Fibroblast of lung (primary cell): Measurements from ENCODE around the gene ITPKB. TPM values are rescaled to one million over a fixed set of nuclear protein-coding genes. Genes with fewer than 3 reads are reported as not detected.

Experiments used
- DNase-seq, 2 donors: peaks; one replicate each; pipeline versions ENCODE4 v3.0.0 to v3.0.0-alpha.2; 2010; ENCODE audit warnings: low read depth in 2 of 2
- H2AFZ ChIP-seq: 2 replicates; pipeline ENCODE4 v1.5.1; 2012; ENCODE audit warnings: low read length, control low read depth, inconsistent platforms
- H3K27ac ChIP-seq: 2 replicates; pipeline ENCODE4 v1.5.1; 2011; ENCODE audit warnings: low read length, control low read depth; ENCODE audit not compliant: insufficient read depth
- H3K27me3 ChIP-seq: 2 replicates; pipeline ENCODE4 v1.5.1; 2011; ENCODE audit warnings: mild to moderate bottlenecking, low read length; ENCODE audit not compliant: control insufficient read depth, insufficient read depth
- H3K36me3 ChIP-seq: 2 replicates; pipeline ENCODE4 v1.5.1; 2011; ENCODE audit warnings: low read length; ENCODE audit not compliant: control insufficient read depth, insufficient read depth
- H3K4me1 ChIP-seq: 2 replicates; pipeline ENCODE4 v1.5.1; 2011; ENCODE audit warnings: low read length; ENCODE audit not compliant: control insufficient read depth, insufficient read depth; ENCODE audit errors: extremely low read depth
- H3K4me2 ChIP-seq: 2 replicates; pipeline ENCODE4 v1.5.1; 2011; ENCODE audit warnings: low read length, control low read depth; ENCODE audit not compliant: insufficient read depth; ENCODE audit errors: extremely low read depth
- H3K4me3 ChIP-seq, 4 experiments: fragments of 200-600 bp in 1 of 4; sonication (generic) in 1 of 4; replicated peaks in 1 of 4; 2 replicates each; pipeline ENCODE4 v1.5.1; 2011 to 2016; ENCODE audit warnings: low read length in 4 of 4, low read depth in 3 of 4, mild to moderate bottlenecking in 3 of 4, control low read depth in 2 of 4, inconsistent platforms in 1 of 4, mixed read lengths in 1 of 4; ENCODE audit not compliant: insufficient read depth in 1 of 4; ENCODE audit errors: control extremely low read depth in 1 of 4
- H3K79me2 ChIP-seq: 2 replicates; pipeline ENCODE4 v1.5.1; 2012; ENCODE audit warnings: mild to moderate bottlenecking, low read length, inconsistent platforms; ENCODE audit not compliant: control insufficient read depth, insufficient read depth
- H3K9ac ChIP-seq: 2 replicates; pipeline ENCODE4 v1.5.1; 2011; ENCODE audit warnings: mild to moderate bottlenecking, low read length, control low read depth; ENCODE audit not compliant: insufficient read depth
- H3K9me3 ChIP-seq: 2 replicates; pipeline ENCODE4 v1.5.1; 2012; ENCODE audit warnings: low read depth, low read length; ENCODE audit not compliant: control insufficient read depth, insufficient read depth
- H4K20me1 ChIP-seq: 2 replicates; pipeline ENCODE4 v1.5.1; 2011; ENCODE audit warnings: low read length; ENCODE audit not compliant: control insufficient read depth, insufficient read depth; ENCODE audit errors: extremely low read depth
- CTCF ChIP-seq, 2 donors: IDR thresholded peaks in 1 of 2; conservative IDR thresholded peaks in 1 of 2; 1 replicate in 1 of 2; 2 replicates in 1 of 2; pipeline ENCODE4 v1.5.1; 2011 to 2012; ENCODE audit warnings: low read length in 2 of 2, control low read depth in 1 of 2, inconsistent platforms in 1 of 2, low read depth in 1 of 2, mild to moderate bottlenecking in 1 of 2
- EZH2 ChIP-seq: IDR thresholded peaks from 2 replicates; pipeline ENCODE4 v1.5.1; 2012; ENCODE audit warnings: low read length, control low read depth, mild to moderate bottlenecking; ENCODE audit errors: missing control alignments
- polyA plus RNA-seq, 2 donors: library from polyadenylated mRNA; depleted of rRNA in 1 of 2; stranded (reverse) in 1 of 2; unstranded in 1 of 2; fragments of >200 nt; gene quantifications; 2 replicates each; pipeline ENCODE4 v1.2.1, GENCODE V29; 2011 to 2012; ENCODE audit warnings: missing spikeins in 1 of 2
- total RNA-seq: library from RNA; depleted of rRNA; stranded (reverse); fragments of >200 nt; gene quantifications from 2 replicates; pipeline ENCODE4 v1.2.1, GENCODE V29; 2014

Gene ITPKB
- total and polyA plus RNA-seq, 2 donors (not counting 1 experiment from before 2014, with no cell fraction given): 10.2 to 32.4 TPM

- Histone ChIP-seq H3K27ac (no peak overlapping the region), H3K36me3 (no peaks in the 10 kb centered on the region), H3K4me3 (no peak overlapping the region), H2AFZ (no peak overlapping the region), H3K79me2 (no peaks in the 10 kb centered on the region), H3K27me3 (no peaks in the 10 kb centered on the region), H3K4me2 (no peak overlapping the region), H4K20me1 (no peaks in the 10 kb centered on the region), H3K4me1 (no peaks in the 10 kb centered on the region), H3K9ac (no peak overlapping the region), H3K9me3 (no peaks in the 10 kb centered on the region)
- DNase-seq: no peak
- TF ChIP-seq CTCF (conservative IDR thresholded peaks at IDR 0.05 in 1 of 2, IDR thresholded peaks at IDR 0.05 in 1 of 2; ENCODE audit: low read depth in 1 of 2, low read length in 2 of 2): no peak
- TF ChIP-seq EZH2: no peak
Measured at GRCh38 chr1:226690460-226690982, 48.6 kb downstream of the ITPKB start.

GRCh38 chr1:226688808-226689207 is 50.3 kb downstream of the ITPKB start:
- Histone ChIP-seq H3K4me1 (no peaks in the 10 kb centered on the region), H2AFZ (no peak overlapping the region), H3K4me2 (no peak overlapping the region), H3K27ac (no peak overlapping the region), H3K9me3 (no peaks in the 10 kb centered on the region), H3K36me3 (no peaks in the 10 kb centered on the region), H3K4me3 (no peak overlapping the region), H4K20me1 (no peaks in the 10 kb centered on the region), H3K9ac (no peak overlapping the region), H3K27me3 (no peaks in the 10 kb centered on the region), H3K79me2 (no peaks in the 10 kb centered on the region)
- DNase-seq: no peak
- no peak for TF ChIP-seq CTCF (conservative IDR thresholded peaks at IDR 0.05 in 1 of 2, IDR thresholded peaks at IDR 0.05 in 1 of 2; ENCODE audit: low read depth in 1 of 2, low read length in 2 of 2)
- TF ChIP-seq EZH2: no peak

- Histone ChIP-seq H3K4me3 (no peak overlapping the region), H3K36me3 (no peaks in the 10 kb centered on the region), H3K79me2 (no peaks in the 10 kb centered on the region), H2AFZ (no peak overlapping the region), H4K20me1 (no peaks in the 10 kb centered on the region), H3K9ac (no peak overlapping the region), H3K4me1 (no peaks in the 10 kb centered on the region), H3K4me2 (no peak overlapping the region), H3K27ac (no peak overlapping the region), H3K27me3 (no peaks in the 10 kb centered on the region), H3K9me3 (no peaks in the 10 kb centered on the region)
- no peak for TF ChIP-seq CTCF (conservative IDR thresholded peaks at IDR 0.05 in 1 of 2, IDR thresholded peaks at IDR 0.05 in 1 of 2; ENCODE audit: low read depth in 1 of 2, low read length in 2 of 2)
- no peak for TF ChIP-seq EZH2
- no peak for DNase-seq
Measured at GRCh38 chr1:226688056-226688748, 50.9 kb downstream of the ITPKB start.
